ENCODE measurements around the gene RIPOR3.

DNA sequence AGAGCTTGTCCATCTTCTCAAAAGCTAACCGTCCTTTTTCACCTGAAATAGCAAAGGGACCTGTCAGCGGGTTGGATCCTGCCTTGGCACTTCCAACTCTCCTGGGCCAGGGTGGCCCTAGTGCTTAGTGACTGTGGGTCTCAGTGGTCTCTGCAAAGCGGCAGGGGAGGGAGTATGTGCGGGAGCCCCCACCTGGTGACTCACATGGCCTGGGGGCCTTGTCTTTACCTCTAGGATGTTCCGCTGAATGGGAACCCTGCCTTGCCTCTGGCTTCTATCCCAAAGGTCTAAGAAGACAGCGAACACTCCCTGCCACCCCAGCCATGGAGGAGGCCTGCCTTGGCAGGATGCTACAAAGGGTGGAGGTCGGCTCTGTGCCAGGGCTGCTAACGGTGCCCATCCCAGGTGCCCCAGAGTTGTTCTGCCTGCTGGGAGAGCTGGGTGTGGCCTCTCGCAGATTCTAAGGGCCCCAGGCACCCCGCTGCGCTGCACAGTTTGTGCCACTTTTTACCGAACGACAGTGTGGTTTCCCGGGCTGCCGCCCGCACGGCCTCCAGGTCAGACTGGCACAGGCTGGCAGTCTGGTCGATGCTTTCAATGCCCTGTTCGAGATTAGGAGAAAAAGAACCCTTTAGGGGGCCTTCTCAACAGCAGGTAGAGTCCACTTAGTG is 103.9 kb downstream of the RIPOR3 start:
- TF ChIP-seq, protein P1, sequence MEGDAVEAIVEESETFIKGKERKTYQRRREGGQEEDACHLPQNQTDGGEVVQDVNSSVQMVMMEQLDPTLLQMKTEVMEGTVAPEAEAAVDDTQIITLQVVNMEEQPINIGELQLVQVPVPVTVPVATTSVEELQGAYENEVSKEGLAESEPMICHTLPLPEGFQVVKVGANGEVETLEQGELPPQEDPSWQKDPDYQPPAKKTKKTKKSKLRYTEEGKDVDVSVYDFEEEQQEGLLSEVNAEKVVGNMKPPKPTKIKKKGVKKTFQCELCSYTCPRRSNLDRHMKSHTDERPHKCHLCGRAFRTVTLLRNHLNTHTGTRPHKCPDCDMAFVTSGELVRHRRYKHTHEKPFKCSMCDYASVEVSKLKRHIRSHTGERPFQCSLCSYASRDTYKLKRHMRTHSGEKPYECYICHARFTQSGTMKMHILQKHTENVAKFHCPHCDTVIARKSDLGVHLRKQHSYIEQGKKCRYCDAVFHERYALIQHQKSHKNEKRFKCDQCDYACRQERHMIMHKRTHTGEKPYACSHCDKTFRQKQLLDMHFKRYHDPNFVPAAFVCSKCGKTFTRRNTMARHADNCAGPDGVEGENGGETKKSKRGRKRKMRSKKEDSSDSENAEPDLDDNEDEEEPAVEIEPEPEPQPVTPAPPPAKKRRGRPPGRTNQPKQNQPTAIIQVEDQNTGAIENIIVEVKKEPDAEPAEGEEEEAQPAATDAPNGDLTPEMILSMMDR (IDR thresholded peaks at IDR 0.05) = no peak
- no peak for TF ChIP-seq NFIC (IDR thresholded peaks at IDR 0.05; ENCODE audit: borderline replicate concordance)
- no peak for TF ChIP-seq POLR2AphosphoS5 (IDR thresholded peaks at IDR 0.05; ENCODE audit: low read depth, low read length)
- no peak for TF ChIP-seq YY1 (IDR thresholded peaks at IDR 0.05; ENCODE audit: low read depth)
- TF ChIP-seq RCOR1 (IDR thresholded peaks at IDR 0.05; ENCODE audit: low read length) = no peak
- TF ChIP-seq EZH2phosphoT487 (IDR thresholded peaks at IDR 0.05; ENCODE audit: borderline replicate concordance, low read depth) = no peak
- TF ChIP-seq, protein P2, sequence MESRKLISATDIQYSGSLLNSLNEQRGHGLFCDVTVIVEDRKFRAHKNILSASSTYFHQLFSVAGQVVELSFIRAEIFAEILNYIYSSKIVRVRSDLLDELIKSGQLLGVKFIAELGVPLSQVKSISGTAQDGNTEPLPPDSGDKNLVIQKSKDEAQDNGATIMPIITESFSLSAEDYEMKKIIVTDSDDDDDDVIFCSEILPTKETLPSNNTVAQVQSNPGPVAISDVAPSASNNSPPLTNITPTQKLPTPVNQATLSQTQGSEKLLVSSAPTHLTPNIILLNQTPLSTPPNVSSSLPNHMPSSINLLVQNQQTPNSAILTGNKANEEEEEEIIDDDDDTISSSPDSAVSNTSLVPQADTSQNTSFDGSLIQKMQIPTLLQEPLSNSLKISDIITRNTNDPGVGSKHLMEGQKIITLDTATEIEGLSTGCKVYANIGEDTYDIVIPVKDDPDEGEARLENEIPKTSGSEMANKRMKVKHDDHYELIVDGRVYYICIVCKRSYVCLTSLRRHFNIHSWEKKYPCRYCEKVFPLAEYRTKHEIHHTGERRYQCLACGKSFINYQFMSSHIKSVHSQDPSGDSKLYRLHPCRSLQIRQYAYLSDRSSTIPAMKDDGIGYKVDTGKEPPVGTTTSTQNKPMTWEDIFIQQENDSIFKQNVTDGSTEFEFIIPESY (IDR thresholded peaks at IDR 0.05; ENCODE audit: borderline replicate concordance, low read depth) = no peak
- TF ChIP-seq, protein P3, sequence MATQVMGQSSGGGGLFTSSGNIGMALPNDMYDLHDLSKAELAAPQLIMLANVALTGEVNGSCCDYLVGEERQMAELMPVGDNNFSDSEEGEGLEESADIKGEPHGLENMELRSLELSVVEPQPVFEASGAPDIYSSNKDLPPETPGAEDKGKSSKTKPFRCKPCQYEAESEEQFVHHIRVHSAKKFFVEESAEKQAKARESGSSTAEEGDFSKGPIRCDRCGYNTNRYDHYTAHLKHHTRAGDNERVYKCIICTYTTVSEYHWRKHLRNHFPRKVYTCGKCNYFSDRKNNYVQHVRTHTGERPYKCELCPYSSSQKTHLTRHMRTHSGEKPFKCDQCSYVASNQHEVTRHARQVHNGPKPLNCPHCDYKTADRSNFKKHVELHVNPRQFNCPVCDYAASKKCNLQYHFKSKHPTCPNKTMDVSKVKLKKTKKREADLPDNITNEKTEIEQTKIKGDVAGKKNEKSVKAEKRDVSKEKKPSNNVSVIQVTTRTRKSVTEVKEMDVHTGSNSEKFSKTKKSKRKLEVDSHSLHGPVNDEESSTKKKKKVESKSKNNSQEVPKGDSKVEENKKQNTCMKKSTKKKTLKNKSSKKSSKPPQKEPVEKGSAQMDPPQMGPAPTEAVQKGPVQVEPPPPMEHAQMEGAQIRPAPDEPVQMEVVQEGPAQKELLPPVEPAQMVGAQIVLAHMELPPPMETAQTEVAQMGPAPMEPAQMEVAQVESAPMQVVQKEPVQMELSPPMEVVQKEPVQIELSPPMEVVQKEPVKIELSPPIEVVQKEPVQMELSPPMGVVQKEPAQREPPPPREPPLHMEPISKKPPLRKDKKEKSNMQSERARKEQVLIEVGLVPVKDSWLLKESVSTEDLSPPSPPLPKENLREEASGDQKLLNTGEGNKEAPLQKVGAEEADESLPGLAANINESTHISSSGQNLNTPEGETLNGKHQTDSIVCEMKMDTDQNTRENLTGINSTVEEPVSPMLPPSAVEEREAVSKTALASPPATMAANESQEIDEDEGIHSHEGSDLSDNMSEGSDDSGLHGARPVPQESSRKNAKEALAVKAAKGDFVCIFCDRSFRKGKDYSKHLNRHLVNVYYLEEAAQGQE (IDR thresholded peaks at IDR 0.05; ENCODE audit: low read depth, low read length) = no peak
- no peak for TF ChIP-seq FOXJ3 (CRISPR knock-in tag; IDR thresholded peaks at IDR 0.05)
- no peak for TF ChIP-seq EP300 (IDR thresholded peaks at IDR 0.05; ENCODE audit: borderline replicate concordance in 1 of 2, low read depth in 1 of 2, low read length in 1 of 2)
- no peak for TF ChIP-seq GABPA (IDR thresholded peaks at IDR 0.05; ENCODE audit: low read depth)
- TF ChIP-seq RXRA (IDR thresholded peaks at IDR 0.05; ENCODE audit: borderline replicate concordance, low read depth) = no peak
- no peak for TF ChIP-seq SMC3 (IDR thresholded peaks at IDR 0.05; ENCODE audit: low read depth, low read length)
- no peak for TF ChIP-seq GATA2 (CRISPR knock-in tag; IDR thresholded peaks at IDR 0.05)

Measured in SK-N-SH (cell line).